HG03103 (cell line): ENCODE results near the gene OR10G6.
"Not testable (repeated sequence)": the region's sequence is repeated elsewhere in the genome, so short reads cannot be mapped to it uniquely, and the experiment has no call there.

Source experiments
- ATAC-seq: cut with Tn5 transposase; IDR thresholded peaks from one replicate; pipeline ENCODE4 v1.9.1; 2021; ENCODE audit warnings: low read depth; ENCODE audit not compliant: unreplicated experiment

Gene OR10G6, protein sequence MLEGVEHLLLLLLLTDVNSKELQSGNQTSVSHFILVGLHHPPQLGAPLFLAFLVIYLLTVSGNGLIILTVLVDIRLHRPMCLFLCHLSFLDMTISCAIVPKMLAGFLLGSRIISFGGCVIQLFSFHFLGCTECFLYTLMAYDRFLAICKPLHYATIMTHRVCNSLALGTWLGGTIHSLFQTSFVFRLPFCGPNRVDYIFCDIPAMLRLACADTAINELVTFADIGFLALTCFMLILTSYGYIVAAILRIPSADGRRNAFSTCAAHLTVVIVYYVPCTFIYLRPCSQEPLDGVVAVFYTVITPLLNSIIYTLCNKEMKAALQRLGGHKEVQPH

GRCh38 chr11:123995119-123995518 lies at the start of gene OR10G6:
OR10G6 (minus strand) TSS chr11:123995161; CDS start chr11:123995161, 0 bp downstream.
- ATAC-seq: no peak

DNA sequence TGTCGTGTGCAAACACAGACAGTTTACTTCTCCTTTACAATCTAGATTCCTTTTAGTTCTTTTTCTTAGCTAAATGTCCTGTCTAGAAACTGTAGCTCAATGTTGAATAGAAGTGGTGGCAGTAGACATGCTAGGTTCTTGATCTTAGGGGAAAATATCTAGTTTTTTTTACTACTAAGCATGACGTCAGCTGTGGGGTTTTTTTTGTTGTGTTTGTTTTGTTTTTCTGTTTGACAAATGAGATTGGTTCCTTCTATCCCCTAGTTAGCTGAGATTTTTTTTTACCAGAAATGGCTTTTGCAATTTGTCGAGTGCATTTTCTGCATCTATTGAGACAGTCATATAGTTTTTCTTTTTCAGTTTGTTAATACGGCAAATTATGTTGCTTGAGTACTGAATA lies 48.5 kb upstream of the OR10G6 start:
- no peak for ATAC-seq

DNA sequence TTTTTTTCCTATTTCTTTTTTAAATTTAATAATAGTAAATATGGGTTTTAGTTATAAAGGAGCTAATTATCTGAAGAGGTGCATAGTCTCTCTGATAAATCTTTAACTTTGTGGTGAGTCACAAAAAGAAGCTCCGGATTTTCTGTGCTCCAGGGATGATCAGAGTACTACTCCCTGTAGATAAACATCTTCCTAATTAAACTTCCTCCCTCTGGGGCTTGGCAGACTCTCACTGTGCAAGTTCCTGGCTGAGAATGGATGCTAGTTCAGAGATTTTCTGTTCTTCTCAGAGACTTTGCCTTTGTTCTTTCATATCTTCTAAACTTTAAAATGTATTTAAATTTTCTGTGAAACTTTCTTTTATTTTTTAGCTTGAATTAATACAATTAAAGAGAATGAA lies 46.3 kb upstream of the OR10G6 start, which contains the start of gene OR10G7:
OR10G7 (minus strand) TSS at position 72 of the 400 bp plus-strand sequence. CDS start 2,324 bp downstream, outside the sequence.
- ATAC-seq: no peak

DNA sequence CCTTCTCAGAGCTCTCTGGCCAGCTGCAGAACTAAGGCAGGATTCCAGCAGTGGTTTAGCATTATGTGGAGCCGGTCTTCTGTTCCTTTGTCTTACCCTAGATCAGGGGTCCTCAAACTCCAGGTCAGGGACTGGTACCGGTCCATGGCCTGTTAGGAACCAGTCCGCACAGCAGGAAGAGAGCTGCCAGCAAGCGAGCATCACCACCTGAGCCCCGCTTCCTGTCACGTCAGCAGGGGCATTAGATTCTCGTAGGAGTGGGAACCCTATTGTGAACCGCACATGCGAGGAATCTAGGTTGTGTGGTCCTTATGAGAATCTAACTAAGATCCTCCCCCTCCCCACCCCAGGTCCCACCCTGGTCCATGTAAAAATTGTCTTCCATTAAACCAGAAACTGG lies 44.6 kb upstream of the OR10G6 start:
- no peak for ATAC-seq

DNA sequence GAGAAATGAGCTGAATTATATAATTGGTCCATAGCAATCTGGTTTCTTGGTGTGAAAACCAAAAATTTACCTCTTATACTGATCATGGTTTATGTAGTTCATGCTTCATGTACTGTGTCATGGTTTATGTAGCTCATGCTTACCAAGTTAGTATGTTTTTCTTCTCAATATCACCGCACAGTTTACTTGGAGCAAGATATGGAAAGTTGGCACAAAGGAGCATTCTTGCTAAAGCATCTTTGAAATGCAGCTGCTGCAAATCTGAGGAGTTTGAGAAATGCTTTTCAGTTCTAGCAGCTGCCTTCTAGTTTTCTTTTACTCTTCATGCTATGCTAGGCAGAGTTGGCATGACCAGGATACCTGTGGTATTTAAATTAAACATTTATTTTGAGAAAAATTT lies 41.7 kb upstream of the OR10G6 start:
- ATAC-seq: no peak

DNA sequence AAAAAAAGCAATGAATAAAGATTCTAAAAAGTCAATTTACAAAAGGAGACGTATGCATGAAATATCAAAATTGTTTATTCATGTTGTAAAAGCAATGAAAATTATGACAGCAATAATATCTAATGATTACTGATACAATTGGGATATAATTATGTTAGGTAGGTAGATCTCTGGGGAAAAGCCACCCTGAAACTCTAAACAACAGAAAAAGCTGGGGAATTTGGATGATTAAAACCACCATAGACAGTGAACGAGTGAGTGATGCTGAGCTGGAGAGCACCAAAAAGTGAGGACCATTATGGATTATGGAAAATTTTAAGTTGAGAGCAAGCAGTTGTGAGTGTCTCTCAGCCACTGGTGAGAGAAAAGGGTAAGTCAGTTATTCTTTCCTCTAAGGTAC lies 31.5 kb upstream of the OR10G6 start, which contains the start of gene OR10G8:
OR10G8 (plus strand) TSS at position 301 of the 400 bp plus-strand sequence. CDS start 2,825 bp downstream, outside the sequence.
- ATAC-seq: no peak

DNA sequence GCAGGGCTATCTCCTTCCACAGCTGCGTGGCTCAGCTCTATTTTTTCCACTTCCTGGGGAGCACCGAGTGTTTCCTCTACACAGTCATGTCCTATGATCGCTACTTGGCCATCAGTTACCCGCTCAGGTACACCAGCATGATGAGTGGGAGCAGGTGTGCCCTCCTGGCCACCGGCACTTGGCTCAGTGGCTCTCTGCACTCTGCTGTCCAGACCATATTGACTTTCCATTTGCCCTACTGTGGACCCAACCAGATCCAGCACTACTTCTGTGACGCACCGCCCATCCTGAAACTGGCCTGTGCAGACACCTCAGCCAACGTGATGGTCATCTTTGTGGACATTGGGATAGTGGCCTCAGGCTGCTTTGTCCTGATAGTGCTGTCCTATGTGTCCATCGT lies 20.9 kb upstream of the OR10G6 start:
- not testable (repeated sequence) for ATAC-seq

DNA sequence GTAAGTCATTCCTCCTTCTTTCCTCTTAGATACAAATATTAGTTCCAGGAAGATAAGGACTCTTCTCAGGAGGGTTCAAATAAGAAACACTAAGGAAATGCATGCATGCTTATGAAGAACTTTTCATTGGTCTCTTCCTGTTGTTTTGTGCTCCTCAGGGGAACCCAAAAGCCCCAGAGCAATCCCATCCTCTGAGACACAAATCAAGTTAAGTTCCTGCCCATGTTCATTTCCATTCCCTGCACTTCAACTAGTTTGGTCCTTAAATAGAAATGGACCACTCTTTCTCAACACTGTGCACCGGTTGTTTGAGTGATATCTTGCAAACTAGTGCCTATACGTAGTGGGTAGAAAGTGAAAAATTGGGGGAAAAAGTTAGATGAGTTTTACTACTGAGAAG lies 17.7 kb upstream of the OR10G6 start, which contains the start of gene OR10G4:
OR10G4 (plus strand) TSS at position 301 of the 400 bp plus-strand sequence. CDS start 2,578 bp downstream, outside the sequence.
- no peak for ATAC-seq

- ATAC-seq: no peak
Measured at GRCh38 chr11:123979311-123979710, 15.7 kb downstream of the OR10G6 start.

GRCh38 chr11:123977731-123978347 lies 17.1 kb downstream of the OR10G6 start, which contains the start of gene OR10S1:
OR10S1 (minus strand) TSS chr11:123977781; CDS start chr11:123977664, 117 bp downstream.
- ATAC-seq: no peak

DNA sequence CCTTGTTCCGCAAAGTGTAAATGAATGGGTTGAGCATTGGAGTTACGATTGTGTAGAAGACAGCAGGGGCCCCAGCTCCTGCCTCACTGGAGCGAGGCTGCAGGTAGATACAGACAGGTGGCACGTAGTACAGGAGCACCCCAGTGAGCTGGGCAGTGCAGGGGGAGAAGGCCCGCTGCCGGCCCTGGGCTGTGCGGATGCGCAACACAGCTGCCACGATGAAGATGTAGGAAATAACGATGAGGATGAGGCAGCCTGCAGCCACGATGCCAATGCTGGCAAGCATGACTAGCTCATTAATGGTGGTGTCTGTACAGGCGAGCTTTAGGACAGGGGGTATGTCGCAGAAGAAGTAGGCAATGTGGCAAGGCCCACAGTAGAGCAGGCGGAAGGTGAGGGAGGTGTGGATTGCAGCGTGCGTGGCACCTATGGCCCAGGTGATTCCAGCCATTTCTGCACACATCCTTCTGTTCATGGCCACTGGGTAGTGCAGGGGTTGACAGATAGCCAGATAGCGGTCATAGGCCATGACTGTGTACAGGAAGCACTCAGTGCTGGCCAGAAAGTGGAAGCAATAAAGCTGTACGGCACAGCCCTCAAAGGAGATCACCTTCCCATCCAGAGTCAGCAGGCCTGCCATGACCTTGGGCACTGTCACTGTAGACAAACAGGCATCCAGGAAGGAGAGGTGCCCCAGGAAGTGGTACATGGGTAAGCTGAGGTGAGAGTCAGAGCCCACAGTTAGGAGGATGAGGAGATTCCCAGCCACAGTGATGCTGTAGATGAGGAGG lies 18.0 kb downstream of the OR10G6 start:
- ATAC-seq: no peak

DNA sequence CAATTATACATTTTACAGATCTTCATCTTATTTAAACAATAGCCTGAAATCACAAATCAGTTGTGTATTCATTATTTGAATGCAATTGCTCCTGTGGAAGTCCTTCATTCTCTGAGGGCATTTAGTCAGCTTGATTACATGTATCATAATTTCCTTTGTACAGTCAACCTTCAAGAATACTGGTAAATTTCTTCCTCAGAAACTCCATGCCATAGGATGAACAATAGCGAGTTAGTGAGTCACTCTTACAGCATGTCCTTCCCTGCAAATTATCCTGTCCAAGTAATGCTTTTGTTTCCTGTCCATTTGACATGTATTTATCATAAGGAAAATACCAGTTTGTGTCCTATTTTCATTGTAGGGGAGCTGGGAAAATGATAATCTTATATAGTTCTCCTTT lies 21.1 kb downstream of the OR10G6 start:
- ATAC-seq: no peak

DNA sequence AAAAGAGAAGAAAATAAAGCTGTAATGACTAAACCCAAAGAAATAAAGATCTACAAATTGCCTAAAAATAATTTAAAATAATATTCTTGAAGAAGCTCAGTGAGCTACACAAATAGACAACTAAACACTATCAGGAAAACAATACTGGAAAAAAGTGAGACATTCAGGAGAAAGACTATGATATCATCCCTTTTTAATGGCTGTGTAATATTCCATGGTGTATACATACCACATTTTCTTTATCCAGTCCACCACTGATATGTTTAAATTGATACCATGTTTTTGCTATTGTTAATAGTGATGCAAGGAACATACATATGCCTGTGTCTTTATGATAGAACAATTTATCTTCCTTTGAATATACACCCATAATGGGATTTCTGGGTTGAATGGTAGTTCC lies 38.2 kb downstream of the OR10G6 start:
- ATAC-seq: no peak

GRCh38 chr11:123945132-123945531 lies 49.8 kb downstream of the OR10G6 start:
- no peak for ATAC-seq
